NCI-H1417 (cell line): Measurements from ENCODE around the gene SLC17A7.
"Not testable (repeated sequence)": the region's sequence is repeated elsewhere in the genome, so short reads cannot be mapped to it uniquely, and the experiment has no call there.

Experiments used
- DNase-seq, 3 experiments: peaks; one replicate each; lab custom pipeline; 2025; lab: John Stamatoyannopoulos, UW

The SLC17A7 gene

GRCh38 chr19:49469828-49470614 lies 28.7 kb upstream of the SLC17A7 start:
- DNase-seq = no peak

- peak in 1 of 3 experiments; percentile 99 for DNase-seq
These were observed 27.6 kb upstream of the SLC17A7 start for GRCh38 chr19:49468746-49469447.

- no peak for DNase-seq
These were observed 26.9 kb upstream of the SLC17A7 start for GRCh38 chr19:49468199-49468598.

GRCh38 chr19:49465371-49465770 lies 24.0 kb upstream of the SLC17A7 start:
- DNase-seq = no peak

GRCh38 chr19:49463960-49464740 lies 22.8 kb upstream of the SLC17A7 start:
- DNase-seq = no peak

GRCh38 chr19:49462492-49462891 lies 21.2 kb upstream of the SLC17A7 start:
- no peak for DNase-seq

GRCh38 chr19:49461656-49462055 lies 20.3 kb upstream of the SLC17A7 start:
- DNase-seq = no peak

GRCh38 chr19:49461130-49461529 lies 19.8 kb upstream of the SLC17A7 start:
- not testable (repeated sequence) for DNase-seq

GRCh38 chr19:49459388-49459787 lies 18.1 kb upstream of the SLC17A7 start:
- no peak for DNase-seq

- DNase-seq = no peak
These were observed 17.2 kb upstream of the SLC17A7 start for GRCh38 chr19:49458567-49458903.

- no peak for DNase-seq
These were observed 15.0 kb upstream of the SLC17A7 start for GRCh38 chr19:49456326-49456725.

- DNase-seq = no peak
These were observed 14.4 kb upstream of the SLC17A7 start for GRCh38 chr19:49455773-49456172.

GRCh38 chr19:49453757-49454240 lies 12.5 kb upstream of the SLC17A7 start:
- no peak for DNase-seq

- peak; percentile 98 to 99 (median 99) for DNase-seq
These were observed 11.9 kb upstream of the SLC17A7 start, which contains the start of gene ALDH16A1 for GRCh38 chr19:49453013-49453756. ALDH16A1 (plus strand) TSS chr19:49453225; CDS start chr19:49453332, 107 bp downstream.

- peak; percentile 97 to 99 (median 99) for DNase-seq
These were observed 10.3 kb upstream of the SLC17A7 start, which contains the start of gene PIH1D1 for GRCh38 chr19:49451430-49452181. PIH1D1 (minus strand) TSS chr19:49451814; CDS start chr19:49451574, 240 bp downstream.

- no peak for DNase-seq
These were observed 9.1 kb upstream of the SLC17A7 start for GRCh38 chr19:49450405-49450804.

- no peak for DNase-seq
These were observed 7.1 kb upstream of the SLC17A7 start for GRCh38 chr19:49448432-49448786.

GRCh38 chr19:49447485-49448431 lies 6.4 kb upstream of the SLC17A7 start:
- no peak for DNase-seq

- no peak for DNase-seq
These were observed 4.7 kb upstream of the SLC17A7 start for GRCh38 chr19:49445997-49446396.
